Kidney (tissue), 22 donors: ENCODE data around the gene NKD2. TPM values are rescaled to one million over a fixed set of nuclear protein-coding genes. Genes with fewer than 3 reads are reported as not detected.

Experiments
- DNase-seq, 5 donors: peaks; one replicate each; pipeline ENCODE4 v3.0.0-alpha.2; 2013 to 2020
- FAIRE-seq: peaks from 2 replicates; lab custom pipeline; 2012; peaks lifted over from hg19 to GRCh38; lab: Jason Lieb, UNC
- H3K27ac ChIP-seq, 2 donors: one replicate each; pipeline ENCODE4 v1.7.0; 2013; ENCODE audit warnings: low read depth in 2 of 2, low read length in 2 of 2, inconsistent platforms in 1 of 2
- H3K27me3 ChIP-seq: one replicate; pipeline ENCODE4 v1.7.1; 2013; ENCODE audit warnings: low read length, inconsistent platforms; ENCODE audit not compliant: control insufficient read depth, insufficient read depth
- H3K36me3 ChIP-seq, 3 donors: one replicate each; pipeline versions ENCODE4 v1.7.0 to v1.7.1; 2013; ENCODE audit warnings: low read length in 3 of 3, control low read depth in 1 of 3, inconsistent platforms in 1 of 3; ENCODE audit not compliant: insufficient read depth in 3 of 3, control insufficient read depth in 2 of 3
- H3K4me1 ChIP-seq, 3 donors: one replicate each; pipeline versions ENCODE4 v1.7.0 to v1.7.1; 2013; ENCODE audit warnings: low read length in 3 of 3, inconsistent platforms in 1 of 3, low read depth in 1 of 3; ENCODE audit not compliant: control insufficient read depth in 2 of 3, insufficient read depth in 2 of 3
- H3K4me3 ChIP-seq, 3 donors: one replicate each; pipeline versions ENCODE4 v1.7.0 to v1.8.1; 2013; ENCODE audit warnings: low read length in 3 of 3, control low read depth in 1 of 3, inconsistent platforms in 1 of 3
- H3K9ac ChIP-seq, 3 donors: one replicate each; pipeline versions ENCODE4 v1.7.0 to v1.7.1; 2013; ENCODE audit warnings: low read length in 3 of 3, control low read depth in 1 of 3, inconsistent platforms in 1 of 3
- H3K9me3 ChIP-seq, 3 donors: one replicate each; pipeline versions ENCODE4 v1.7.0 to v1.7.1; 2013; ENCODE audit warnings: low read length in 3 of 3, control low read depth in 1 of 3, inconsistent platforms in 1 of 3; ENCODE audit not compliant: control insufficient read depth in 2 of 3, insufficient read depth in 1 of 3
- intact Hi-C: fragments of 100-400 bp; cut with DNase I; formaldehyde crosslinking; loops from one replicate; pipeline ENCODE4 v1.11.1; 2022
- long read RNA-seq, 10 donors: library from polyadenylated mRNA in 1 of 10; unstranded in 1 of 10; transcript quantifications; one replicate each; pipeline ENCODE4 v2.0.0 and lab custom pipeline, GENCODE V29; 2021 to 2026
- polyA plus RNA-seq: library from polyadenylated mRNA; stranded (reverse); fragments of 350-450 nt; fragmentation: Illumina TruSeq; extraction: RNeasy Lipid Tissue Mini Kit (QIAGEN cat#74804); gene quantifications from one replicate; pipeline ENCODE4 v1.2.3, GENCODE V29; 2014; ENCODE audit warnings: low read depth, low replicate concordance; ENCODE audit not compliant: insufficient read depth
- total RNA-seq: library from RNA; stranded (reverse); fragmentation: NEBNext Ultra II Directional; extraction: Animal tissue kit (Norgen Biotek cat#: 25700); gene quantifications from one replicate; pipeline ENCODE4 v1.2.1, GENCODE V29; 2021
- TF ChIP-seq, protein P1 (sequence below): IDR thresholded peaks from 3 replicates; pipeline ENCODE4 v1.5.1; 2012; ENCODE audit warnings: mild to moderate bottlenecking, moderate library complexity, borderline replicate concordance; ENCODE audit not compliant: insufficient read depth; ENCODE audit errors: extremely low read depth
- donor health status: control.
- donor health status: control.
- donor health status: control.
- donor health status: control.
- donor health status: control.
- donor health status: DM: yes; HTN: yes; CAD: no.
- donor health status: Normal renal cell carcinoma (clear cell type).

The NKD2 gene, protein sequence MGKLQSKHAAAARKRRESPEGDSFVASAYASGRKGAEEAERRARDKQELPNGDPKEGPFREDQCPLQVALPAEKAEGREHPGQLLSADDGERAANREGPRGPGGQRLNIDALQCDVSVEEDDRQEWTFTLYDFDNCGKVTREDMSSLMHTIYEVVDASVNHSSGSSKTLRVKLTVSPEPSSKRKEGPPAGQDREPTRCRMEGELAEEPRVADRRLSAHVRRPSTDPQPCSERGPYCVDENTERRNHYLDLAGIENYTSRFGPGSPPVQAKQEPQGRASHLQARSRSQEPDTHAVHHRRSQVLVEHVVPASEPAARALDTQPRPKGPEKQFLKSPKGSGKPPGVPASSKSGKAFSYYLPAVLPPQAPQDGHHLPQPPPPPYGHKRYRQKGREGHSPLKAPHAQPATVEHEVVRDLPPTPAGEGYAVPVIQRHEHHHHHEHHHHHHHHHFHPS
- total RNA-seq (14.1 TPM), polyA plus RNA-seq (7.9 TPM)
- long read RNA-seq, donor 1, partial matches to known transcripts: 0 of 3 reads
- long read RNA-seq, donor 1, other reads (novel, unspliced or antisense): 0 of 3 reads
- long read RNA-seq, donor 2, partial matches to known transcripts: 0 of 1 reads
- long read RNA-seq, donor 2, other reads (novel, unspliced or antisense): 0 of 1 reads
- long read RNA-seq, donor 3, partial matches to known transcripts: 0 of 2 reads
- long read RNA-seq, donor 3, other reads (novel, unspliced or antisense): 0 of 2 reads
- long read RNA-seq, donor 4, partial matches to known transcripts: 0 of 4 reads
- long read RNA-seq, donor 4, other reads (novel, unspliced or antisense): 0 of 4 reads
- long read RNA-seq, donor 5: 0 reads
- long read RNA-seq, donor 6, partial matches to known transcripts: 0 of 1 reads
- long read RNA-seq, donor 6, other reads (novel, unspliced or antisense): 0 of 1 reads
- long read RNA-seq, donor 7, partial matches to known transcripts: 1 of 5 reads
- long read RNA-seq, donor 7, other reads (novel, unspliced or antisense): 1 of 5 reads
- long read RNA-seq, donor 8, partial matches to known transcripts: 0 of 5 reads
- long read RNA-seq, donor 8, other reads (novel, unspliced or antisense): 0 of 5 reads
- long read RNA-seq, donor 9, partial matches to known transcripts: 0 of 3 reads
- long read RNA-seq, donor 9, other reads (novel, unspliced or antisense): 0 of 3 reads
- long read RNA-seq, donor 10, partial matches to known transcripts: 0 of 5 reads
- long read RNA-seq, donor 10, other reads (novel, unspliced or antisense): 0 of 5 reads

DNA sequence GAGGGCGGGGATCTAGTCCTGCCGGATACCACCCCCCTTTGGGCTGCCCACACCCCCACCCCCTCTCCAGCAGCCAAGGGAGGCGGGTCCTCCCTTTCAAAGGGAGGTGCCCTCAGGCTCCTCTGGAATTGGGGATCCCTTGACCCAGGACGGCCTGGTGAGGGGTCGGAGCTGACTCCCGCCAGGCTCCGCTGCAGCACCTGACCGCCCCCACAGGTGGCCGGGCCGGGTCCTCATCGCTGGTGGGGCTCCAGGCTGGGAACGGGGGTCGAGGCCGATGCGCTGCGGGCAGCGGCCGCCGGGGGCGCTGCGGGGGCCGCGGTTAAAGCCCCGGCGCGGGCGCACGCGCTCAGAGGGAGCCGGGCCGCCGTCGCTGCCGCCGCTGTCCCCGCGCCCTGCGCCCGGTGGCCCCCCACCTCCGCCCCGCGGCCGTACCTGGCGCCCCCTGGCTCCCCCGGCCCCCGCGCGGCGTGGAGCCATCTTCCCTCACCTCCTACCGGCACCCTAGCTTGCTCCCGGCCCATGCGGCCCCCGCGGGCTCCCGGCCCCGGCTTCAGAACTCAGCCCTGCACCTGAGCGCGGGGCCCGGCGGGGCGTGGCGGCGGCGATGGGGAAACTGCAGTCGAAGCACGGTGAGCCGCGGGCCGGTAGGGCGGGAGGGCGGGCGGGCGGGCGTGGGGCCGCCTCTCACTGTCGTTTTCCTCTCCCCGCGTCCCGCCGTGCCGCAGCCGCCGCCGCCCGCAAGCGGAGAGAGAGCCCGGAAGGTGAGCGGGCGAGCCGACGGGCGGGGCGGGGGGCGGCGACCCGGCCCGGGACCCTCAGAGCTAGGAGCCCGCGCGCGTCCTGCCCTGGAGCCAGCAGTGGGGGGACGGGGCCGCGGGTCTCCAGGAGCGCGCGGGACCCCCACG, at the start of gene NKD2:
TSS of gene NKD2 (plus strand) at position 352 of the 908 bp plus-strand sequence. CDS start at position 608, 256 bp downstream.
- FAIRE-seq: no peak
- no peaks in the 10 kb centered on the region for H3K36me3 ChIP-seq
- TF ChIP-seq, protein P1, sequence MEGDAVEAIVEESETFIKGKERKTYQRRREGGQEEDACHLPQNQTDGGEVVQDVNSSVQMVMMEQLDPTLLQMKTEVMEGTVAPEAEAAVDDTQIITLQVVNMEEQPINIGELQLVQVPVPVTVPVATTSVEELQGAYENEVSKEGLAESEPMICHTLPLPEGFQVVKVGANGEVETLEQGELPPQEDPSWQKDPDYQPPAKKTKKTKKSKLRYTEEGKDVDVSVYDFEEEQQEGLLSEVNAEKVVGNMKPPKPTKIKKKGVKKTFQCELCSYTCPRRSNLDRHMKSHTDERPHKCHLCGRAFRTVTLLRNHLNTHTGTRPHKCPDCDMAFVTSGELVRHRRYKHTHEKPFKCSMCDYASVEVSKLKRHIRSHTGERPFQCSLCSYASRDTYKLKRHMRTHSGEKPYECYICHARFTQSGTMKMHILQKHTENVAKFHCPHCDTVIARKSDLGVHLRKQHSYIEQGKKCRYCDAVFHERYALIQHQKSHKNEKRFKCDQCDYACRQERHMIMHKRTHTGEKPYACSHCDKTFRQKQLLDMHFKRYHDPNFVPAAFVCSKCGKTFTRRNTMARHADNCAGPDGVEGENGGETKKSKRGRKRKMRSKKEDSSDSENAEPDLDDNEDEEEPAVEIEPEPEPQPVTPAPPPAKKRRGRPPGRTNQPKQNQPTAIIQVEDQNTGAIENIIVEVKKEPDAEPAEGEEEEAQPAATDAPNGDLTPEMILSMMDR: peak; percentile 59
- intact Hi-C loops: no loop called here
- no peaks in the 10 kb centered on the region for H3K27me3 ChIP-seq
- no peaks in the 10 kb centered on the region for H3K9me3 ChIP-seq
- H3K4me3 ChIP-seq: peak within 1 kb of the TSS in 2 of 3 donors; percentile 20 to 50
- peak in 4 of 5 donors; percentile 62 to 83 (median 73) for DNase-seq
- no peak within 1 kb of the TSS for H3K9ac ChIP-seq
- no peak within 1 kb of the TSS for H3K27ac ChIP-seq
- H3K4me1 ChIP-seq: peaks cover 0 to 25% (median 2%) of the 10 kb centered on the region in 3 donors

DNA sequence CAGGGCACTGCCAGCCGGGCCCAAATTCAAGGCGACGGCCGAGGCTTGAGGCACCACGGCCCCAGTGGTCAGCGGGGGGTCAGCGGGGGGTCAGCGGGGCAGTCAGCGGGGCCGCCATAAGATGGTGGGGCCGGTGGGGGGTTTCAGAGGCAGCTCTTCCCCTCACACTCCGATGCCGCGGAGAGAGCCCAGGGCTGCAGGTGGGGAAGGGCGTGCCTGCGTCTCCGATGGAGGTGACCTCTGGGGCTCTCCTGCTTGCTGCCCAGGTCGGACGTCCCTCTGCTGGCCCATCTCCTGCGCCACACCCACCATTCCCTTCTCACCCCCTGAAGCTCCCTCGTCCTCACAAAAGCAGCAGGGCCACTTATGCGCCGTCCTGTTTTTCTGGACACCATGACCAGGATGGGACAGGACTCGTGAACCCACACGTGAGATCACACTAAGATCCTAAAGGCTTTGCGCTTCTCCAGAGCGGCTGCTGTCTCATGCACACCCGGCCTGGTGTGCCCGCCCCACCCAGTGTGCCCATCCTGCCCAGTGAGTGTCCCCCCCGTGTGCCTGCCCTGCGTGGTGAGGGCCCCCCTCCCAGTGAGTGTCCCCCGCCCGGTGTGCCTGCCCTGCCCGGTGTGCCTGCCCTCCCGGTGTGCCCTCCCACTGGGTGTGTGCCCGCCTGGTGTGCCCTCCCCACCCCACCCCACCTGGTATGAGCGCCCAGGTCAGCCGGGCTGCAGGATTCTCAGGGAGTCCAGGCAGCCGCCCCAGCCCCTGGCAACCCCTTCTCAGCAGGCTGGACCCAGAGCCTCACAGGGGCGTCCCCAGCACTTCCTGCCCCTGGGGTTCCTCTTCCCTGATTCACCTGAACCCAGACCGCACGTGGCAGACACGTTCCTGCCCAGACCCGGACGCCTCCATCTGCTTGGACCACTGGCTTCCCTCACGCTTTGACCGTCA, 48.7 kb upstream of the NKD2 start:
- TF ChIP-seq, protein P1: no peak
- no peaks in the 10 kb centered on the region for H3K36me3 ChIP-seq
- H3K27ac ChIP-seq: no peak overlapping the region
- H3K9me3 ChIP-seq: no peaks in the 10 kb centered on the region
- no peaks in the 10 kb centered on the region for H3K27me3 ChIP-seq
- DNase-seq: peak in 2 of 5 donors; percentile 8 to 65
- H3K9ac ChIP-seq: no peak overlapping the region
- no peak overlapping the region for H3K4me3 ChIP-seq
- intact Hi-C loops: no loop called here
- FAIRE-seq: no peak
- peaks cover 0 to 21% (median 7%) of the 10 kb centered on the region in 3 donors for H3K4me1 ChIP-seq
